ENCODE results near the gene BLOC1S1. TPM values are rescaled to one million over a fixed set of nuclear protein-coding genes. Genes with fewer than 3 reads are reported as not detected.

The BLOC1S1 gene
- total RNA-seq, 4 donors from 2014 or later, result 53.6 to 238 (median 140) TPM

DNA sequence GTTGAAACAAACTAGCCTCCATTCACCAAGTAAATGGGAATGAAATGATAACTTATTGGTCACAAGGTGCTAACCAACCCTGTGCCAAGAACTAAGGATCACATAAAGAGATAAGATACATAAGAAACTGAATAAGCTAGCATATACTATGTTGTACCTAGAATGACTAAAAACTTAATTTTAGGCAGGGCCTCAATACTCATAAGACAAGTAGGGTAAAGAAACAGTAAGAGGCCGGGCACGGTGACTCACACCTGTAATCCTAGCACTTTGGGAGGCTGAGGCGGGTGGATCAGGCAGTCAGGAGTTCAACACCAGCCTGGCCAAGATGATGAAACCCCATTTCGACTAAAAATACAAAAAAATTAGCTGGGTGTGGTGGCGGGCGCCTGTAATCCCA, 44.8 kb downstream of the BLOC1S1 start:
- no peak overlapping the region for H3K4me3 ChIP-seq
- no peaks in the 10 kb centered on the region for H3K4me1 ChIP-seq
- no peak for DNase-seq
- TF ChIP-seq, protein P1, sequence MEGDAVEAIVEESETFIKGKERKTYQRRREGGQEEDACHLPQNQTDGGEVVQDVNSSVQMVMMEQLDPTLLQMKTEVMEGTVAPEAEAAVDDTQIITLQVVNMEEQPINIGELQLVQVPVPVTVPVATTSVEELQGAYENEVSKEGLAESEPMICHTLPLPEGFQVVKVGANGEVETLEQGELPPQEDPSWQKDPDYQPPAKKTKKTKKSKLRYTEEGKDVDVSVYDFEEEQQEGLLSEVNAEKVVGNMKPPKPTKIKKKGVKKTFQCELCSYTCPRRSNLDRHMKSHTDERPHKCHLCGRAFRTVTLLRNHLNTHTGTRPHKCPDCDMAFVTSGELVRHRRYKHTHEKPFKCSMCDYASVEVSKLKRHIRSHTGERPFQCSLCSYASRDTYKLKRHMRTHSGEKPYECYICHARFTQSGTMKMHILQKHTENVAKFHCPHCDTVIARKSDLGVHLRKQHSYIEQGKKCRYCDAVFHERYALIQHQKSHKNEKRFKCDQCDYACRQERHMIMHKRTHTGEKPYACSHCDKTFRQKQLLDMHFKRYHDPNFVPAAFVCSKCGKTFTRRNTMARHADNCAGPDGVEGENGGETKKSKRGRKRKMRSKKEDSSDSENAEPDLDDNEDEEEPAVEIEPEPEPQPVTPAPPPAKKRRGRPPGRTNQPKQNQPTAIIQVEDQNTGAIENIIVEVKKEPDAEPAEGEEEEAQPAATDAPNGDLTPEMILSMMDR (IDR thresholded peaks at IDR 0.05), result no peak
- TF ChIP-seq POLR2A (IDR thresholded peaks at IDR 0.05), result no peak
- H3K27ac ChIP-seq, result no peak overlapping the region
- no peaks in the 10 kb centered on the region for H3K36me3 ChIP-seq
- no peaks in the 10 kb centered on the region for H3K9me3 ChIP-seq
- H3K27me3 ChIP-seq, result no peaks in the 10 kb centered on the region
- intact Hi-C loops (cut with DNase I; ENCODE audit: low total_unique reads), result no loop called here

DNA sequence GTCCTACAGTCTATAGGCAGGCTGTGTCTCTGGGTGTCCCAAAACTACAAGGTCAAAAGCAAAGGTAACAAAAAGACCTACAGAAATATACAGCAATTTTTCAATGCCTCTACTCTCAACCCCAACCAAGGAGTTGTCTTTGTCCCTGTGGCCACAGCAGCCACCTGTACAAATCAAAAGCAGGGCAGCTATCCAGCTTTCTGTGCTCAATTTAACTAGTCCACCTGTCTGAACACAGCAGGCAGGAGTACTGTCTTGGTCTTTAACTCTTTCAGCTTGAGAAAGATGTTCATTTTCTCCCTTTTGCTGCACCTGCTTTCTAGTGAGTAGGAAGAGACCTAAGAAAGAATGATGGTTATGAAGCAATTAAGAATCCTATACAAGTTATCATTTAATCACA, 46.8 kb downstream of the BLOC1S1 start:
- intact Hi-C loops (cut with DNase I; ENCODE audit: low total_unique reads), result no loop called here
- no peaks in the 10 kb centered on the region for H3K36me3 ChIP-seq
- no peak for DNase-seq
- H3K27me3 ChIP-seq, result no peaks in the 10 kb centered on the region
- H3K4me3 ChIP-seq, result no peak overlapping the region
- no peak for TF ChIP-seq POLR2A (IDR thresholded peaks at IDR 0.05)
- TF ChIP-seq, protein P1 (IDR thresholded peaks at IDR 0.05), result no peak
- no peak overlapping the region for H3K27ac ChIP-seq
- no peaks in the 10 kb centered on the region for H3K9me3 ChIP-seq
- H3K4me1 ChIP-seq, result no peaks in the 10 kb centered on the region

DNA sequence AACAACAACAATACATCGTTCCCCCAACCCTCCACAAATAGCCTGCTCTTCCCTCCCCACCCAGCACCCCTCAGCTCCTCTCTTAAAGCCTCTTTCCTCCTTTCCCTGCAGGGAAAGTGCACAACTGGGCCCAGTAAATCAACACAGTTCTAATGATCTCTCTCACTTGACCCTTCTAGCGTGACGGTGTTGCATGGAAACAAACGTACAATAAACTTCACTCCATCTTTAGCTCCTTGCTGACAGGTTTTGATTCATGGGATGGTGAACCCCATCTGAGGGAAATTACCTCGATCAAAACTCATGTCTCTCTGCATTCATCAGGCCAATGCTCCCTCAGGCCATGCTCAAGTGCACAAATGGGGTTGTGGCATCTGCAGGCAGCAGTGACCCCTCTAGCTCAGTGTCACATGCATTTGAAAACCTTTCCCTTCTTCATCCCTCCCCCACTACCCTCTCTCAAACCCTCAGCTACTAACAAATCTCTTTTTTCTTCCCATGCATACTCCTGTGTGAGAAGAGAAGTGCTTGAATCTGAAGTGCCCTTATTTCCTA, 50.0 kb downstream of the BLOC1S1 start:
- intact Hi-C loops (cut with DNase I; ENCODE audit: low total_unique reads), result no loop called here
- Histone ChIP-seq H3K36me3 (no peaks in the 10 kb centered on the region), H3K4me3 (no peak overlapping the region), H3K27ac (no peak overlapping the region), H3K27me3 (no peaks in the 10 kb centered on the region), H3K4me1 (no peaks in the 10 kb centered on the region), H3K9me3 (no peaks in the 10 kb centered on the region)
- no peak for TF ChIP-seq POLR2A (IDR thresholded peaks at IDR 0.05)
- TF ChIP-seq, protein P1 (IDR thresholded peaks at IDR 0.05), result no peak
- no peak for DNase-seq

DNA sequence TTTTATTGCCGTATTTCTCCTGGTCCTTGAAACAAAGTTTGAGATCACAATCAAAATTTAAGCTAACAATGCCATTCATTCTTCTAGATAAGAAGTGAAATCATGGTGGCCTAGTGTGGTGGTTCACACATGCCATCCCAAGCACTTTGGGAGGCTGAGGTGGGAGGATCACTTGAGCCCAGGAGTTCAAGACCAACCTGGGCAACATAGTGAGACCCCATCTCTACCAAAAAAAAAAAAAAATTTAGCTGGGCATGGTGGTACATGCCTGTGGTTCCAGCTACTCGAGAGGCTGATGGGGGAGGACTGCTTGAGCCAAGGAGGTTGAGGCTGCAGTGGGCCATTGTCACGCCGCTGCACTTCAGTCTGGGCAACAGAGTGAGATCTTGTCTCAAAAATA, 51.3 kb downstream of the BLOC1S1 start:
- intact Hi-C loops (cut with DNase I; ENCODE audit: low total_unique reads), result no loop called here
- DNase-seq, result no peak
- no peak overlapping the region for H3K4me3 ChIP-seq

More for the DNA sequence above, 51.3 kb downstream of the BLOC1S1 start:
- TF ChIP-seq POLR2A (IDR thresholded peaks at IDR 0.05), result no peak
- TF ChIP-seq, protein P1 (IDR thresholded peaks at IDR 0.05), result no peak
- H3K36me3 ChIP-seq, result no peaks in the 10 kb centered on the region
- H3K9me3 ChIP-seq, result no peaks in the 10 kb centered on the region
- H3K4me1 ChIP-seq, result no peaks in the 10 kb centered on the region
- no peak overlapping the region for H3K27ac ChIP-seq
- no peaks in the 10 kb centered on the region for H3K27me3 ChIP-seq

Small RNA genes lying within 50 kb of the gene (small RNA-seq; reads per million reads assigned to genes)
- not detected for gene AC009779.1
- gene RF00017, result not detected

Other genes starting within 250 kb of the BLOC1S1 start
- gene OR6C70, start 245.9 kb upstream of the BLOC1S1 start, total RNA-seq, result not detected
- not detected for gene OR6C68, start 223.7 kb upstream of the BLOC1S1 start, total RNA-seq
- not detected for gene OR6C4, start 166.4 kb upstream of the BLOC1S1 start, total RNA-seq
- gene OR2AP1, start 143.6 kb upstream of the BLOC1S1 start, total RNA-seq, result not detected
- not detected for gene OR10P1, start 79.2 kb upstream of the BLOC1S1 start, total RNA-seq
- 100 to 1,000 TPM in 1 of 4 donors, 10 to 100 TPM in 2, 1 to 10 TPM in 1; 6.8 to 167 (median 29.4) TPM for gene ITGA7, start 8.1 kb upstream of the BLOC1S1 start, total RNA-seq
- gene RDH5, start 4.3 kb downstream of the BLOC1S1 start, total RNA-seq, result 10 to 100 TPM in 2 of 4 donors, 1 to 10 TPM in 2; 4.1 to 16.8 (median 9.7) TPM
- 100 to 1,000 TPM; 417 to 911 (median 637) TPM for gene CD63, start 13.0 kb downstream of the BLOC1S1 start, total RNA-seq
- 10 to 100 TPM in 1 of 4 donors, 1 to 10 TPM in 2, under 1 TPM in 1; 0.77 to 17.1 (median 5.0) TPM for gene GDF11, start 27.1 kb downstream of the BLOC1S1 start, total RNA-seq
- 100 to 1,000 TPM in 1 of 4 donors, 10 to 100 TPM in 3; 45.9 to 106 (median 66.6) TPM for gene SARNP, start 101.7 kb downstream of the BLOC1S1 start, total RNA-seq
- gene ORMDL2, start 102.0 kb downstream of the BLOC1S1 start, total RNA-seq, result 10 to 100 TPM in 1 of 4 donors, 1 to 10 TPM in 3; 1.3 to 38.6 (median 7.5) TPM
- 100 to 1,000 TPM in 1 of 4 donors, 10 to 100 TPM in 2, 1 to 10 TPM in 1; 4.1 to 100 (median 40.2) TPM for gene DNAJC14, start 113.5 kb downstream of the BLOC1S1 start, total RNA-seq
- gene MMP19, start 126.9 kb downstream of the BLOC1S1 start, total RNA-seq, result 10 to 100 TPM in 2 of 4 donors, 1 to 10 TPM in 2; 5.6 to 36.6 (median 11.4) TPM
- 10 to 100 TPM in 3 of 4 donors, 1 to 10 TPM in 1; 8.2 to 26.8 (median 21.9) TPM for gene PYM1, start 211.8 kb downstream of the BLOC1S1 start, total RNA-seq
- 100 to 1,000 TPM in 1 of 4 donors, 10 to 100 TPM in 3; 24.0 to 183 (median 55.1) TPM for gene DGKA, start 215.1 kb downstream of the BLOC1S1 start, total RNA-seq
- gene PMEL, start 250.0 kb downstream of the BLOC1S1 start, total RNA-seq, result 1 to 10 TPM in 2 of 4 donors, under 1 TPM in 1, not detected in 1; 0.26 to 3.6 (median 2.9) TPM

Data from uterus (tissue), 4 donors.